Measurements from ENCODE around the gene ZNF157. TPM values are rescaled to one million over a fixed set of nuclear protein-coding genes. Genes with fewer than 3 reads are reported as not detected.

Gene ZNF157
- total RNA-seq, 4 donors from 2014 or later = 0.14 to 0.32 TPM; not detected in 2

DNA sequence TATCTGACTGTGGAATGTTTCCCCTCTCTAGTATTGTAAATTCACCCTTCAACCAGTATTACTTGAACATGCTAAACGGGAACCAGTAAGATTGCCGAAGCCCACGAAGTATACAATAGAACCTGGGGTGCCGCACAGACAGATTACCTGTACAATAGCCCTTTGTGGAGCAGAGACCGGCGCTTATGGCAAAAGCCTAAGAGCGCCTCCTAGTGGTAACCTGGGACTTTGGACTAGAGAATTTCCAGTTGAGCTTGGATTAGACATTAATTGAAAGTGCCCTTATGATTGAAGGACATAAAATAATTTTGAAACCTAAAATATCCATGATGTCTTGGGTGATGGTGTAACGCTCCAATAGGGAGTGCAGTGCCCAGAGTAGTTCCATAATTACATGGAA is 14.1 kb downstream of the ZNF157 start:
- Histone ChIP-seq H3K4me1 (no peaks in the 10 kb centered on the region), H3K27me3 (no peaks in the 10 kb centered on the region), H3K27ac (no peak overlapping the region), H3K9me3 (no peaks in the 10 kb centered on the region), H3K36me3 (no peaks in the 10 kb centered on the region), H3K4me3 (no peak overlapping the region)
- in situ Hi-C loops (cut with MboI; ENCODE audit: low pct_ligation_motif_present in 1 of 4, low pct_unique_long_range_greater_than_20kb in 1 of 4, low sequenced_read_pairs in 3 of 4) = loop anchor here (10.0 to 25.0 kb wide), 3 partner anchors 128 to 197 kb away; partner anchors contain the start of gene UBA1 (in 4 of the 4)
- intact Hi-C loops (cut with DNase I; ENCODE audit: low total_unique reads) = loop anchor here (2.0 to 10.0 kb wide), 2 partner anchors 140 to 192 kb away; partner anchors contain the start of gene UBA1
- no peak for TF ChIP-seq POLR2A (IDR thresholded peaks at IDR 0.05)
- no peak for TF ChIP-seq EP300 (IDR thresholded peaks at IDR 0.05; ENCODE audit: low read depth)
- TF ChIP-seq, protein P1, sequence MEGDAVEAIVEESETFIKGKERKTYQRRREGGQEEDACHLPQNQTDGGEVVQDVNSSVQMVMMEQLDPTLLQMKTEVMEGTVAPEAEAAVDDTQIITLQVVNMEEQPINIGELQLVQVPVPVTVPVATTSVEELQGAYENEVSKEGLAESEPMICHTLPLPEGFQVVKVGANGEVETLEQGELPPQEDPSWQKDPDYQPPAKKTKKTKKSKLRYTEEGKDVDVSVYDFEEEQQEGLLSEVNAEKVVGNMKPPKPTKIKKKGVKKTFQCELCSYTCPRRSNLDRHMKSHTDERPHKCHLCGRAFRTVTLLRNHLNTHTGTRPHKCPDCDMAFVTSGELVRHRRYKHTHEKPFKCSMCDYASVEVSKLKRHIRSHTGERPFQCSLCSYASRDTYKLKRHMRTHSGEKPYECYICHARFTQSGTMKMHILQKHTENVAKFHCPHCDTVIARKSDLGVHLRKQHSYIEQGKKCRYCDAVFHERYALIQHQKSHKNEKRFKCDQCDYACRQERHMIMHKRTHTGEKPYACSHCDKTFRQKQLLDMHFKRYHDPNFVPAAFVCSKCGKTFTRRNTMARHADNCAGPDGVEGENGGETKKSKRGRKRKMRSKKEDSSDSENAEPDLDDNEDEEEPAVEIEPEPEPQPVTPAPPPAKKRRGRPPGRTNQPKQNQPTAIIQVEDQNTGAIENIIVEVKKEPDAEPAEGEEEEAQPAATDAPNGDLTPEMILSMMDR (IDR thresholded peaks at IDR 0.05) = peak; percentile 64 to 78 (median 70)
- WGBS, 2 donors (ENCODE audit: low coverage in 1 of 2) = 7% methylated on average over 8 of the region's 8 CpGs; no CpG with 5 or more reads in 1 of the 2 donors
- DNase-seq = peak; percentile 73

GRCh38 chrX:47390780-47391179 is 20.4 kb downstream of the ZNF157 start:
- Histone ChIP-seq H3K27ac (no peak overlapping the region), H3K36me3 (no peaks in the 10 kb centered on the region), H3K4me1 (no peaks in the 10 kb centered on the region), H3K4me3 (no peak overlapping the region), H3K9me3 (no peaks in the 10 kb centered on the region), H3K27me3 (no peaks in the 10 kb centered on the region)
- intact Hi-C loops (cut with DNase I; ENCODE audit: low total_unique reads) (no loop called here), in situ Hi-C loops (cut with MboI; ENCODE audit: low pct_ligation_motif_present in 1 of 4, low pct_unique_long_range_greater_than_20kb in 1 of 4, low sequenced_read_pairs in 3 of 4) (loop anchor here in 3 of 4 donors (25.0 kb wide), 2 partner anchors 122 to 203 kb away; partner anchors contain the start of gene UBA1 (in 2 of the 3))
- TF ChIP-seq, protein P1 (IDR thresholded peaks at IDR 0.05) = no peak
- TF ChIP-seq POLR2A (IDR thresholded peaks at IDR 0.05) (no peak), EP300 (IDR thresholded peaks at IDR 0.05; ENCODE audit: low read depth) (no peak), POLR2AphosphoS5 (IDR thresholded peaks at IDR 0.05) (no peak)
- no peak for DNase-seq
- 59% methylated on average over 1 of the region's 1 CpG; no CpG with 5 or more reads in 1 of the 2 donors for WGBS, 2 donors (ENCODE audit: low coverage in 1 of 2)

- no peaks in the 10 kb centered on the region for H3K36me3 ChIP-seq
- intact Hi-C loops (cut with DNase I; ENCODE audit: low total_unique reads) = no loop called here
- WGBS, 2 donors (ENCODE audit: low coverage in 1 of 2) = 83 to 93% methylated on average over 6 to 8 of the region's 8 CpGs
These were observed 42.8 kb downstream of the ZNF157 start for GRCh38 chrX:47413179-47413594.

DNA sequence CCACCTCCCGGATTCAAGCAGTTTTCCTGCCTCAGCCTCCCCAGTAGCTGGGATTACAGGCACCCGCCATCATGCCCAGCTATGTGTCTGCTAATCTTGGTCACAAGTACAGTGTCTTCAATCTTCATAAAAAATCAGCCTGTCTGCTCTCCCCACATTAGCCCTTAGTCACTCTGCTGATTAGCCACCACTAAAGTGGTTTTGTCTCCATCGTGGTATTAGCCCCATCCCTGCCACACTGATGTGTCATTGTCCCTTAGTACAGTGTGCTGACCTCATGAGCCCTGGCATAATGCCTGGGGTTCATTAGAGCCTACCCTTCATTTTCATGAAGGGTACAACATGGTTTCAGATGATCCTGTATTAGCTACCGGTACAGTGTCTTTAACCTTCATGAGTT is 49.9 kb downstream of the ZNF157 start:
- 93 to 100% methylated on average over 1 to 4 of the region's 4 CpGs for WGBS, 2 donors (ENCODE audit: low coverage in 1 of 2)
- DNase-seq = no peak
- H3K4me3 ChIP-seq = no peak overlapping the region
- TF ChIP-seq EP300 (IDR thresholded peaks at IDR 0.05; ENCODE audit: low read depth) (no peak), POLR2A (IDR thresholded peaks at IDR 0.05) (no peak), POLR2AphosphoS5 (IDR thresholded peaks at IDR 0.05) (no peak)
- TF ChIP-seq, protein P1 (IDR thresholded peaks at IDR 0.05) = no peak
- no peaks in the 10 kb centered on the region for H3K4me1 ChIP-seq
- no peak overlapping the region for H3K27ac ChIP-seq
- no peaks in the 10 kb centered on the region for H3K9me3 ChIP-seq
- in situ Hi-C loops (cut with MboI; ENCODE audit: low pct_ligation_motif_present in 1 of 4, low pct_unique_long_range_greater_than_20kb in 1 of 4, low sequenced_read_pairs in 3 of 4) (no loop called here), intact Hi-C loops (cut with DNase I; ENCODE audit: low total_unique reads) (no loop called here)
- no peaks in the 10 kb centered on the region for H3K27me3 ChIP-seq
- no peaks in the 10 kb centered on the region for H3K36me3 ChIP-seq

More at GRCh38 chrX:47413179-47413594, 42.8 kb downstream of the ZNF157 start:
- Histone ChIP-seq H3K9me3 (no peaks in the 10 kb centered on the region), H3K4me1 (no peaks in the 10 kb centered on the region), H3K27me3 (no peaks in the 10 kb centered on the region), H3K27ac (no peak overlapping the region), H3K4me3 (no peak overlapping the region)
- in situ Hi-C loops (cut with MboI; ENCODE audit: low pct_ligation_motif_present in 1 of 4, low pct_unique_long_range_greater_than_20kb in 1 of 4, low sequenced_read_pairs in 3 of 4) = no loop called here
- DNase-seq = no peak
- TF ChIP-seq POLR2A (IDR thresholded peaks at IDR 0.05) (no peak), EP300 (IDR thresholded peaks at IDR 0.05; ENCODE audit: low read depth) (no peak), POLR2AphosphoS5 (IDR thresholded peaks at IDR 0.05) (no peak)
- TF ChIP-seq, protein P1 (IDR thresholded peaks at IDR 0.05) = no peak
